Endothelial cell (in vitro differentiated cells): ENCODE data around the gene CNN2. TPM values are rescaled to one million over a fixed set of nuclear protein-coding genes. Genes with fewer than 3 reads are reported as not detected.

ENCODE experiments used
- DNase-seq: peaks from one replicate; pipeline ENCODE4 v3.0.0; 2021; ENCODE audit warnings: low spot score
- H3K27ac Mint-ChIP-seq: one replicate; pipeline ENCODE4 v1.8.0; 2021; ENCODE audit warnings: mixed read lengths, inconsistent platforms; ENCODE audit not compliant: unreplicated experiment
- H3K27me3 Mint-ChIP-seq: one replicate; pipeline ENCODE4 v1.8.0; 2021; ENCODE audit warnings: mild to moderate bottlenecking, moderate library complexity, mixed read lengths, inconsistent platforms; ENCODE audit not compliant: unreplicated experiment
- H3K36me3 Mint-ChIP-seq: one replicate; pipeline ENCODE4 v1.8.0; 2021; ENCODE audit warnings: mild to moderate bottlenecking, low read depth, mixed read lengths, inconsistent platforms; ENCODE audit not compliant: unreplicated experiment
- H3K4me1 Mint-ChIP-seq: one replicate; pipeline ENCODE4 v1.8.0; 2021; ENCODE audit warnings: mild to moderate bottlenecking, mixed read lengths, inconsistent platforms; ENCODE audit not compliant: unreplicated experiment
- H3K4me3 Mint-ChIP-seq: one replicate; pipeline ENCODE4 v1.8.0; 2021; ENCODE audit warnings: mild to moderate bottlenecking, mixed read lengths, inconsistent platforms; ENCODE audit not compliant: unreplicated experiment
- H3K9me3 Mint-ChIP-seq: one replicate; pipeline ENCODE4 v1.8.0; 2021; ENCODE audit warnings: mixed read lengths, inconsistent platforms; ENCODE audit not compliant: unreplicated experiment
- total RNA-seq: library from RNA; stranded (reverse); fragmentation: NEBNext Ultra II Directional; extraction: Animal tissue kit (Norgen Biotek cat#: 25700); gene quantifications from one replicate; pipeline ENCODE4 v1.2.1, GENCODE V29; 2021; ENCODE audit not compliant: unreplicated experiment
- TF ChIP-seq, protein P1 (sequence below): fragments of 200-600 bp; sonication (generic); IDR thresholded peaks from one replicate; pipeline ENCODE4 v1.5.0; 2021; ENCODE audit warnings: antibody characterized with exemption; ENCODE audit not compliant: unreplicated experiment

Gene CNN2
- total RNA-seq, 1 donor from 2014 or later = 456 TPM

DNA sequence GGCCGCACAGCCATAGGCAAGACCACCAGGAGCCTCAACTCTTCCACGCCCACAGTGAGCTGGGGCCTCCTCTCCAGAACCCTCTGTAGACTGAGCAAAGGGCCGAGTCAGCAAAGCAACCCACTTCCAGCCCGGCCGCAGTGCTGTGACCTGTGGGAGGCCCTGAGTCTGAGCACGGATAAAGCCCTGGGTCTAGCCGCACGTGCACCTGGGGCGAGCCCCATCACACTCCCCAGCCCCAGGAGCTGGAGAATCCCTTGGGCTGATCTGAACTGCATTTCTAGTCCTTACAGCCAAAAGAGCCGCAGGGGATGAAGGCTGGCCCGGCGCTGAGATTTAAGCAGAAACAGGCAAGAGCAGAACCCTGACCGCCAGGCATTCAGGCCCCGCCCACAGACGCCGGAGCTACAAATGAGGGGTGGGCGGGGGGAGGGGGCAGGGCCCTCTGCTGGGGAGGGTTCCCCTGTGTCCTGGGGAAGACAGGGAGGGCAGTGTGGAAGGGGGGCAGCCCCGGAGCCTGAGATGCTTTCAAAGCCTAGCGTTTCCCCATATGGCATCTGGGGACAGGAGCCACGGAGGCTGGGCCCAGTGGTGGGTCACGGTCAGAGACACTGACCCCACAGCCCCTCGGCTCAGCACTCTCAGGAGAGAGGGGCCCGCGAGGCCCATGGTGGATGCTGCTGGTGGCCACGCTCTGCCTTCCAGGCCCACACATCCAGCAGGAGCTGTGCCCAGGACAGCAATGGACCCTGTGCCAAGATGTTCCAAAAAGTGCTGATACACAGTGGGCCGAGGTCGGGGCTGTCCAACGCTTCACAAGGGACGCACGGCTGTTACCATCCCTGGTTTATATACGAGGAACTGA is 10.4 kb upstream of the CNN2 start:
- peaks cover 12% of the 10 kb centered on the region for H3K4me1 Mint-ChIP-seq
- no peak overlapping the region for H3K27ac Mint-ChIP-seq
- no peak overlapping the region for H3K4me3 Mint-ChIP-seq
- no peak for DNase-seq
- peaks cover 4% of the 10 kb centered on the region for H3K27me3 Mint-ChIP-seq
- TF ChIP-seq, protein P1, sequence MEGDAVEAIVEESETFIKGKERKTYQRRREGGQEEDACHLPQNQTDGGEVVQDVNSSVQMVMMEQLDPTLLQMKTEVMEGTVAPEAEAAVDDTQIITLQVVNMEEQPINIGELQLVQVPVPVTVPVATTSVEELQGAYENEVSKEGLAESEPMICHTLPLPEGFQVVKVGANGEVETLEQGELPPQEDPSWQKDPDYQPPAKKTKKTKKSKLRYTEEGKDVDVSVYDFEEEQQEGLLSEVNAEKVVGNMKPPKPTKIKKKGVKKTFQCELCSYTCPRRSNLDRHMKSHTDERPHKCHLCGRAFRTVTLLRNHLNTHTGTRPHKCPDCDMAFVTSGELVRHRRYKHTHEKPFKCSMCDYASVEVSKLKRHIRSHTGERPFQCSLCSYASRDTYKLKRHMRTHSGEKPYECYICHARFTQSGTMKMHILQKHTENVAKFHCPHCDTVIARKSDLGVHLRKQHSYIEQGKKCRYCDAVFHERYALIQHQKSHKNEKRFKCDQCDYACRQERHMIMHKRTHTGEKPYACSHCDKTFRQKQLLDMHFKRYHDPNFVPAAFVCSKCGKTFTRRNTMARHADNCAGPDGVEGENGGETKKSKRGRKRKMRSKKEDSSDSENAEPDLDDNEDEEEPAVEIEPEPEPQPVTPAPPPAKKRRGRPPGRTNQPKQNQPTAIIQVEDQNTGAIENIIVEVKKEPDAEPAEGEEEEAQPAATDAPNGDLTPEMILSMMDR = no peak
- H3K9me3 Mint-ChIP-seq = no peaks in the 10 kb centered on the region
- H3K36me3 Mint-ChIP-seq = no peaks in the 10 kb centered on the region

DNA sequence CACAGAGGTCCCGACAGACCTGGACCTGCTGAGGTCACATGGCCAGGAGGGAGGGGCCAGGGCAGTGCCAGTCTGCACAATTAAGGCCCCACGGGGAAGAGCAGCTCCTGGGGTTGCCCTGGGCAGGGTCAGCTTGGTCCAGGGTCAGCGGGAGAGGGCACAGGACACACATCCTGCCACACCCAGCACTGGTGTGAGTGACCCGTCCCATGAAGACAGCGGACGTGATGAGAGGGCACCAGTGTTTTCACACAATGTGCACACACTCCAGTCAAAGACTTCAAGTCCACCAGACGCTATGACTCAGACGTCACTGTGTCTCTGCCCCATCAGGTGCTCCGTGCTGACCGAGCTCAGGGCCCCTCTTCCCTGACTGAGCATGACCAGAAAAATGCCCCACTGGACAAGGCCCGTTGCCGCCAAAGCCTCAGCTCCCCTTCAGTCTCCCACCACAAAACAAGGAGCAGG is 9.7 kb upstream of the CNN2 start:
- TF ChIP-seq, protein P1 = no peak
- no peak for DNase-seq
- Mint-ChIP-seq H3K36me3 (peaks cover 2% of the 10 kb centered on the region), H3K27ac (peak overlapping the region; percentile 57), H3K27me3 (peaks cover 6% of the 10 kb centered on the region), H3K9me3 (no peaks in the 10 kb centered on the region), H3K4me3 (no peak overlapping the region), H3K4me1 (peaks cover 19% of the 10 kb centered on the region)

DNA sequence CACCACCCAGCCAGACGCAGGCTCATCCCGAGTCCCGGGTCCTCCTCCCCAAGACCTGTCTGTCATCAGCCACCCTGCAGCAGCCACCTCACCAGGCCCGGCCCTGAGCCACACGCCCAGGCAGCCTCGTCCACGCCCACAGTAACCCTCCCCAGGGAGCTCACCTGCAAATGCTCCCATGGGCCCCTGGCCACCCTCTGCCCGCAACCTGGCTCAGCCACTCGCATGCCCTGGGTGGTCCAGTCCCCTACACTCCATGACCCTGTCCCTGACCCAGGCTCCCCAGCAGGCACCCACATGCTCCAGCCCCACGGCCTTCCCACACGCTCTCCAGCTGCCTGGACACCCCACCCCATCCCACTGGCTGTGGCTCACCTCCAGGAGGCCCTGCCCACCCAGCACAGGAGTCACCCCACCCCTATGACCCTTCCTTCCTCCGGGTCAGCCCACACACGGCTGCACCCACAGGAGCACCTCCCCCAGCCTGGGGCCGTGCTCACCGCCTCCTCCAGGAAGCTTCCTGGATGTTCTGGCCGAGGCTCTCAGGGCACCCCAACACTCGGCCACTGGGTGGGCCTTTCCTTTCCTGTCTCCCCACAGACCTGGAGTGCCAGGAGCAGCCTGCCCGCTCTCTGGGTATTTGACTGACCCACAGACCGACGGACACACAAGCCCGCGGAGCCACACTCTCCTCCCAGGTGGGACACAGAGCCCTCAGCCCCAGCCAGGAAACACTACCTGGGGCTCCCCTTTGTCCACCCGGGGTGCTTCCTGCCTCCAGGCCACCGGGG is 9.1 kb upstream of the CNN2 start:
- H3K36me3 Mint-ChIP-seq = peaks cover 3% of the 10 kb centered on the region
- peaks cover 6% of the 10 kb centered on the region for H3K27me3 Mint-ChIP-seq
- H3K27ac Mint-ChIP-seq = peak overlapping the region; percentile 57
- H3K4me1 Mint-ChIP-seq = peaks cover 20% of the 10 kb centered on the region
- TF ChIP-seq, protein P1 = no peak
- DNase-seq = no peak
- no peaks in the 10 kb centered on the region for H3K9me3 Mint-ChIP-seq
- H3K4me3 Mint-ChIP-seq = no peak overlapping the region

DNA sequence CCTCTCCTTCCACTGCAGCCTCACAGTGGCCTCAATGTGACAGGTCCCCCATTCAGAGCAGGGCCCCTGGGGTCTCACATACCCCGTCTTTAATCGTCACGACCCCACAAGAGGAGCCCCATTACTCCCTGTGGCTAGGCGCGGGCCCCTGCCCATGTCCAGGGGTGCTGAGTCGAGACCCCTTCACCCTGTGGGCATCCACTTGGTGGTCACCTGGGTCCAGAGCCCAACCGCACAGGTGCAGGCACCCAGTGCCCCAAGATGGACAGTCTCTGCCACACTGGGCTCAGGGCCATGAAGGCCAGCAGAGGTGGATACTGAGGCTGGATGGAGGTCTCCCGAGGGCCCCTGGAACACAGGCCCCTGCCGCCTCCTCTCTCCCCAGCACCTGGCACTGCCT is 8.5 kb upstream of the CNN2 start:
- H3K27me3 Mint-ChIP-seq = peaks cover 6% of the 10 kb centered on the region

More for the DNA sequence above, 8.5 kb upstream of the CNN2 start:
- Mint-ChIP-seq H3K4me3 (no peak overlapping the region), H3K4me1 (peaks cover 20% of the 10 kb centered on the region), H3K27ac (no peak overlapping the region), H3K9me3 (no peaks in the 10 kb centered on the region), H3K36me3 (peaks cover 3% of the 10 kb centered on the region)
- no peak for DNase-seq
- TF ChIP-seq, protein P1 = no peak
